ENCODE data around the gene PCA3. TPM values are rescaled to one million over a fixed set of nuclear protein-coding genes. Genes with fewer than 3 reads are reported as not detected.

PCA3 gene
- total and polyA plus RNA-seq, 3 donors from 2014 or later, result 0.37 to 0.39 TPM; not detected in 1

- 72 to 90% methylated on average over 6 of the region's 6 CpGs for WGBS, 2 donors
- no peak for DNase-seq
- intact Hi-C loops (cut with DNase I; ENCODE audit: low total_unique reads), result no loop called here
These were observed 4.5 kb upstream of the PCA3 start for GRCh38 chr9:76759732-76760131.

GRCh38 chr9:76761448-76761847 is 2.8 kb upstream of the PCA3 start:
- Histone ChIP-seq H3K36me3 (ENCODE audit: low read depth, missing control alignments) (no peaks in the 10 kb centered on the region), H3K4me3 (no peak overlapping the region), H3K27ac (no peak overlapping the region), H3K27me3 (no peaks in the 10 kb centered on the region), H3K4me1 (no peaks in the 10 kb centered on the region), H3K9me3 (no peaks in the 10 kb centered on the region)
- no peak for DNase-seq
- intact Hi-C loops (cut with DNase I; ENCODE audit: low total_unique reads), result no loop called here
- WGBS, 2 donors, result 32 to 38% methylated on average over 1 of the region's 1 CpG
- peak in 1 of 3 experiments; percentile 38 for TF ChIP-seq CTCF (IDR thresholded peaks at IDR 0.05)
- TF ChIP-seq POLR2A (IDR thresholded peaks at IDR 0.05), result no peak

More at GRCh38 chr9:76759732-76760131, 4.5 kb upstream of the PCA3 start:
- no peak for TF ChIP-seq POLR2A (IDR thresholded peaks at IDR 0.05)
- TF ChIP-seq CTCF (IDR thresholded peaks at IDR 0.05), result no peak
- H3K4me3 ChIP-seq, result no peak overlapping the region
- H3K27ac ChIP-seq, result no peak overlapping the region
- no peaks in the 10 kb centered on the region for H3K36me3 ChIP-seq (ENCODE audit: low read depth, missing control alignments)
- no peaks in the 10 kb centered on the region for H3K4me1 ChIP-seq
- H3K9me3 ChIP-seq, result no peaks in the 10 kb centered on the region
- no peaks in the 10 kb centered on the region for H3K27me3 ChIP-seq

- Histone ChIP-seq H3K4me3 (no peak overlapping the region), H3K27ac (no peak overlapping the region), H3K4me1 (no peaks in the 10 kb centered on the region), H3K27me3 (no peaks in the 10 kb centered on the region), H3K9me3 (no peaks in the 10 kb centered on the region), H3K36me3 (ENCODE audit: low read depth, missing control alignments) (no peaks in the 10 kb centered on the region)
- WGBS, 2 donors, result 67 to 81% methylated on average over 3 of the region's 3 CpGs
- TF ChIP-seq CTCF (IDR thresholded peaks at IDR 0.05) (no peak), POLR2A (IDR thresholded peaks at IDR 0.05) (no peak)
- DNase-seq, result no peak
- intact Hi-C loops (cut with DNase I; ENCODE audit: low total_unique reads), result no loop called here
These were observed 1.9 kb downstream of the PCA3 start for GRCh38 chr9:76766126-76766525.

GRCh38 chr9:76772686-76773445 is 8.6 kb downstream of the PCA3 start:
- Histone ChIP-seq H3K4me1 (no peaks in the 10 kb centered on the region), H3K4me3 (no peak overlapping the region), H3K27me3 (no peaks in the 10 kb centered on the region), H3K36me3 (ENCODE audit: low read depth, missing control alignments) (no peaks in the 10 kb centered on the region), H3K27ac (no peak overlapping the region), H3K9me3 (no peaks in the 10 kb centered on the region)
- WGBS, 2 donors, result 44 to 69% methylated on average over 5 of the region's 5 CpGs
- intact Hi-C loops (cut with DNase I; ENCODE audit: low total_unique reads), result no loop called here
- TF ChIP-seq POLR2A (IDR thresholded peaks at IDR 0.05), result no peak
- TF ChIP-seq CTCF (IDR thresholded peaks at IDR 0.05), result no peak
- no peak for DNase-seq

- H3K9me3 ChIP-seq, result no peaks in the 10 kb centered on the region
- H3K27me3 ChIP-seq, result no peaks in the 10 kb centered on the region
- H3K4me1 ChIP-seq, result no peaks in the 10 kb centered on the region
- TF ChIP-seq POLR2A (IDR thresholded peaks at IDR 0.05) (no peak), CTCF (IDR thresholded peaks at IDR 0.05) (no peak)
- intact Hi-C loops (cut with DNase I; ENCODE audit: low total_unique reads), result no loop called here
- H3K36me3 ChIP-seq (ENCODE audit: low read depth, missing control alignments), result no peaks in the 10 kb centered on the region
- DNase-seq, result no peak
- H3K4me3 ChIP-seq, result no peak overlapping the region
- no peak overlapping the region for H3K27ac ChIP-seq
These were observed 20.6 kb downstream of the PCA3 start for GRCh38 chr9:76784881-76785280.
